Astrocyte (in vitro differentiated cells and primary cell): Measurements from ENCODE around the gene CYB5R2. TPM values are rescaled to one million over a fixed set of nuclear protein-coding genes. Genes with fewer than 3 reads are reported as not detected.

ENCODE experiments used
- DNase-seq: peaks from one replicate; pipeline ENCODE4 v3.0.0-alpha.2; 2010; ENCODE audit warnings: low read depth
- FAIRE-seq: peaks from 2 replicates; lab custom pipeline; 2011; peaks lifted over from hg19 to GRCh38; lab: Jason Lieb, UNC
- H2AFZ ChIP-seq: 2 replicates; pipeline ENCODE4 v1.6.0; 2012; ENCODE audit warnings: low read depth, low read length, inconsistent platforms
- H3K27ac ChIP-seq: 2 replicates; pipeline ENCODE4 v1.5.1; 2011; ENCODE audit warnings: low read depth, low read length, inconsistent platforms
- H3K27me3 ChIP-seq: 2 replicates; pipeline ENCODE4 v1.6.0; 2011; ENCODE audit warnings: low read length, inconsistent platforms; ENCODE audit not compliant: insufficient read depth
- H3K36me3 ChIP-seq: 2 replicates; pipeline ENCODE4 v1.5.1; 2011; ENCODE audit warnings: low read length, inconsistent platforms; ENCODE audit not compliant: insufficient read depth
- H3K4me1 ChIP-seq: 2 replicates; pipeline ENCODE4 v1.5.1; 2011; ENCODE audit warnings: low read length, inconsistent platforms; ENCODE audit not compliant: insufficient read depth
- H3K4me2 ChIP-seq: 2 replicates; pipeline ENCODE4 v1.6.0; 2012; ENCODE audit warnings: low read length, inconsistent platforms
- H3K4me3 ChIP-seq: 2 replicates; pipeline ENCODE4 v1.5.1; 2011; ENCODE audit warnings: low read depth, mild to moderate bottlenecking, low read length, inconsistent platforms; ENCODE audit not compliant: insufficient read depth
- H3K79me2 ChIP-seq: 2 replicates; pipeline ENCODE4 v1.6.0; 2012; ENCODE audit warnings: mild to moderate bottlenecking, low read length, inconsistent platforms; ENCODE audit not compliant: insufficient read depth
- H3K9ac ChIP-seq: 2 replicates; pipeline ENCODE4 v1.6.0; 2012; ENCODE audit warnings: mild to moderate bottlenecking, low read length, inconsistent platforms
- H3K9me3 ChIP-seq: 2 replicates; pipeline ENCODE4 v1.5.1; 2012; ENCODE audit warnings: low read depth, mild to moderate bottlenecking, low read length, inconsistent platforms; ENCODE audit not compliant: insufficient read depth
- H4K20me1 ChIP-seq: 2 replicates; pipeline ENCODE4 v1.6.0; 2012; ENCODE audit warnings: low read length, inconsistent platforms; ENCODE audit not compliant: insufficient read depth
- H3K27ac Mint-ChIP-seq: one replicate; pipeline ENCODE4 v1.8.0; 2021; ENCODE audit warnings: mild to moderate bottlenecking, mixed read lengths; ENCODE audit not compliant: unreplicated experiment
- H3K27me3 Mint-ChIP-seq: one replicate; pipeline ENCODE4 v1.8.0; 2021; ENCODE audit warnings: low read depth, mixed read lengths; ENCODE audit not compliant: unreplicated experiment
- H3K36me3 Mint-ChIP-seq: one replicate; pipeline ENCODE4 v1.8.0; 2021; ENCODE audit warnings: low read depth, mixed read lengths; ENCODE audit not compliant: unreplicated experiment
- H3K4me1 Mint-ChIP-seq: one replicate; pipeline ENCODE4 v1.8.0; 2021; ENCODE audit warnings: low read depth, mixed read lengths; ENCODE audit not compliant: unreplicated experiment
- H3K4me3 Mint-ChIP-seq: one replicate; pipeline ENCODE4 v1.8.0; 2021; ENCODE audit warnings: mild to moderate bottlenecking, moderate library complexity, mixed read lengths; ENCODE audit not compliant: unreplicated experiment
- H3K9me3 Mint-ChIP-seq: one replicate; pipeline ENCODE4 v1.8.0; 2021; ENCODE audit warnings: mild to moderate bottlenecking, mixed read lengths; ENCODE audit not compliant: unreplicated experiment
- EZH2 ChIP-seq: IDR thresholded peaks from 2 replicates; pipeline ENCODE4 v1.6.1; 2012; ENCODE audit warnings: mild to moderate bottlenecking, low read length, inconsistent platforms; ENCODE audit not compliant: insufficient read depth
- total RNA-seq: library from RNA; stranded (reverse); gene quantifications from 2 replicates; pipeline ENCODE4 v1.2.1, GENCODE V29; 2021
- TF ChIP-seq, protein P1 (sequence below): IDR thresholded peaks from 2 replicates; pipeline ENCODE4 v1.5.1; 2011; ENCODE audit warnings: low read depth, mild to moderate bottlenecking, inconsistent platforms, low read length, moderate library complexity; ENCODE audit not compliant: insufficient read depth

Gene CYB5R2
- total RNA-seq, 1 donor from 2014 or later, result 11.9 TPM

DNA sequence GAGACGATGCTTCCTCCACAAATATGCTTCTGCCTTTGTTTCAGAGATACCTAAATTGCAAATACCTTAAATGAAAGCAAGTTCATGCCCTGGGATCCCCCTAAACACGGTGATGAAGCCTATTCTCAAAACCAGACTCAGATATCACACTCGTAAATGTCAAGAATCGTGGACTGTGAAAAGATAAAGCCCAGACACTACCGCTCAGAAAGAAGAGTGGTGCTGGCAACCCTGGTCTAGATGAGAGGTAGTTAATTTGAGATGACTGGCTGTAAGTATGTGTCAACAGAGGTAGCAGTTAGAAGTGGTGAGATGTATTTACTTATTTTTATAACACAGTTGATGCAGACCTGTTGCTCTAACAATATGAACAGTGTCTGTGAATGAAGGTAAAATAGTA lies 30.4 kb upstream of the CYB5R2 start:
- no peaks in the 10 kb centered on the region for H3K79me2 ChIP-seq
- no peak overlapping the region for H3K9ac ChIP-seq
- DNase-seq (no peak), FAIRE-seq (no peak)
- Mint-ChIP-seq H3K36me3 (peaks cover 4% of the 10 kb centered on the region), H3K4me1 (no peaks in the 10 kb centered on the region), H3K27ac (no peak overlapping the region), H3K4me3 (no peak overlapping the region), H3K27me3 (peaks cover 3% of the 10 kb centered on the region), H3K9me3 (no peaks in the 10 kb centered on the region)
- no peaks in the 10 kb centered on the region for H3K36me3 ChIP-seq
- peaks cover 3% of the 10 kb centered on the region for H3K27me3 ChIP-seq
- TF ChIP-seq, protein P1, sequence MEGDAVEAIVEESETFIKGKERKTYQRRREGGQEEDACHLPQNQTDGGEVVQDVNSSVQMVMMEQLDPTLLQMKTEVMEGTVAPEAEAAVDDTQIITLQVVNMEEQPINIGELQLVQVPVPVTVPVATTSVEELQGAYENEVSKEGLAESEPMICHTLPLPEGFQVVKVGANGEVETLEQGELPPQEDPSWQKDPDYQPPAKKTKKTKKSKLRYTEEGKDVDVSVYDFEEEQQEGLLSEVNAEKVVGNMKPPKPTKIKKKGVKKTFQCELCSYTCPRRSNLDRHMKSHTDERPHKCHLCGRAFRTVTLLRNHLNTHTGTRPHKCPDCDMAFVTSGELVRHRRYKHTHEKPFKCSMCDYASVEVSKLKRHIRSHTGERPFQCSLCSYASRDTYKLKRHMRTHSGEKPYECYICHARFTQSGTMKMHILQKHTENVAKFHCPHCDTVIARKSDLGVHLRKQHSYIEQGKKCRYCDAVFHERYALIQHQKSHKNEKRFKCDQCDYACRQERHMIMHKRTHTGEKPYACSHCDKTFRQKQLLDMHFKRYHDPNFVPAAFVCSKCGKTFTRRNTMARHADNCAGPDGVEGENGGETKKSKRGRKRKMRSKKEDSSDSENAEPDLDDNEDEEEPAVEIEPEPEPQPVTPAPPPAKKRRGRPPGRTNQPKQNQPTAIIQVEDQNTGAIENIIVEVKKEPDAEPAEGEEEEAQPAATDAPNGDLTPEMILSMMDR, result no peak
- no peak for TF ChIP-seq EZH2
- H4K20me1 ChIP-seq, result no peaks in the 10 kb centered on the region
- no peak overlapping the region for H2AFZ ChIP-seq
- no peak overlapping the region for H3K4me3 ChIP-seq
- no peaks in the 10 kb centered on the region for H3K4me1 ChIP-seq
- H3K27ac ChIP-seq, result no peak overlapping the region
- H3K9me3 ChIP-seq, result no peaks in the 10 kb centered on the region
- no peak overlapping the region for H3K4me2 ChIP-seq

DNA sequence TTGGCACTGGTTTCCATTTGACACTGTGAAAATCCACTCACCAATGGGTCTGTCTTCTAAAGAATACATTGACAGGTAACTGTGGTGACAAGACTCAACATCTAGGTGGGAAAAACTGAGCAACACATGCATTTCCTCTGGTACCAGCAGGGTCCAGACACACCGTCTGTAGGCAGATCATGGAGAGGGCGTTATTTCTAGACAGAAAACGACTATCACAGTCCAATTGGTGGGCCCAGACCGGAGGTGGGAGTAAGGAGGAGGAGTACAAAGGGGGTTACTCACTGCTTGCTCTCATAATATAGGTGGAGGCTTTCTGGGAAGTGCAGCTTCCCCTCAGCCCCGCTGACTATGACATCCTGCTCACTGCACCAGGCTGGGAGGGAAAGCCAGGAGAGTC lies 23.1 kb upstream of the CYB5R2 start:
- H4K20me1 ChIP-seq, result no peaks in the 10 kb centered on the region
- H3K4me3 ChIP-seq, result no peak overlapping the region
- H2AFZ ChIP-seq, result no peak overlapping the region
- no peak overlapping the region for H3K4me2 ChIP-seq
- FAIRE-seq (no peak), DNase-seq (no peak)
- no peaks in the 10 kb centered on the region for H3K4me1 ChIP-seq
- no peaks in the 10 kb centered on the region for H3K9me3 Mint-ChIP-seq
- peaks cover 20% of the 10 kb centered on the region for H3K27me3 ChIP-seq
- H3K9me3 ChIP-seq, result no peaks in the 10 kb centered on the region
- no peaks in the 10 kb centered on the region for H3K79me2 ChIP-seq
- H3K36me3 Mint-ChIP-seq, result peaks cover 4% of the 10 kb centered on the region
- peaks cover 14% of the 10 kb centered on the region for H3K27me3 Mint-ChIP-seq
- H3K27ac ChIP-seq, result no peak overlapping the region
- no peaks in the 10 kb centered on the region for H3K36me3 ChIP-seq
- no peak overlapping the region for H3K27ac Mint-ChIP-seq
- TF ChIP-seq, protein P1, result no peak
- TF ChIP-seq EZH2, result no peak
- H3K9ac ChIP-seq, result no peak overlapping the region
- H3K4me3 Mint-ChIP-seq, result no peak overlapping the region
- no peaks in the 10 kb centered on the region for H3K4me1 Mint-ChIP-seq

DNA sequence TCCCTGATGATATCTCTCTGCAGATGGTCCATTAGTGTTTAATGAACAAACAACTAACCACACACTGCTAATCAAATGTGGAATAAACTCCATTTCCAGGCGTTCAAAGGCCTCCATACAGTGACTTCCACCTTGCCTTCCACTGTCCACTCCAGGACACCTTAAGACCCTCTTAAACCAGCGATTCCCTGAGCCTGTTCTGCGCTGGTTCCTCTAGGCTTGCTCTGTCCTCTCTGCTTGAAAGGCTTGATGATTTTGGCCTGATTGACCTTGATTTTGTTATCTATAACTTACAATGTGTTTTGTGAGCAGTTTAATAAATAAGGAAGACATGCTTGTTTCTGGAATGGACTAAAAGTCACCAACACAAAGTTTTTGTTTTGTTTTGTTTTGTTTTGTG lies 20.9 kb upstream of the CYB5R2 start:
- no peak overlapping the region for H3K4me3 ChIP-seq
- H3K9me3 ChIP-seq, result no peaks in the 10 kb centered on the region
- no peaks in the 10 kb centered on the region for H3K4me1 ChIP-seq
- Mint-ChIP-seq H3K9me3 (no peaks in the 10 kb centered on the region), H3K27me3 (peaks cover 17% of the 10 kb centered on the region), H3K36me3 (no peaks in the 10 kb centered on the region), H3K4me3 (no peak overlapping the region), H3K27ac (no peak overlapping the region), H3K4me1 (no peaks in the 10 kb centered on the region)
- no peaks in the 10 kb centered on the region for H3K79me2 ChIP-seq
- no peaks in the 10 kb centered on the region for H3K36me3 ChIP-seq
- TF ChIP-seq, protein P1, result no peak
- TF ChIP-seq EZH2, result no peak
- FAIRE-seq (no peak), DNase-seq (no peak)
- H4K20me1 ChIP-seq, result no peaks in the 10 kb centered on the region
- peak overlapping the region; percentile 49 for H3K4me2 ChIP-seq
- peaks cover 20% of the 10 kb centered on the region for H3K27me3 ChIP-seq
- H3K9ac ChIP-seq, result no peak overlapping the region
- no peak overlapping the region for H3K27ac ChIP-seq
- peak overlapping the region; percentile 45 for H2AFZ ChIP-seq
